HEK293 (cell line): Measurements from ENCODE around the gene PHF21A.

ENCODE experiments used
- CTCF ChIA-PET: fragments of 350-600 bp; formaldehyde crosslinking; extraction: SDS; loops from one replicate; lab custom pipeline; 2021; ENCODE audit warnings: antibody characterized with exemption; lab: Yijun Ruan, JAX
- POLR2A ChIA-PET: fragments of 300-600 bp; formaldehyde crosslinking; extraction: SDS; loops from one replicate; lab custom pipeline; 2020; ENCODE audit warnings: antibody characterized with exemption, inconsistent platforms; lab: Yijun Ruan, JAX
- H3K27ac ChIP-seq: fragments of 200-500 bp; sonication (Bioruptor generic); 2 replicates; pipeline ENCODE4 v1.5.1; 2014; ENCODE audit warnings: low read depth, low read length, control low read depth, inconsistent platforms; ENCODE audit errors: extremely low read depth
- H3K36me3 ChIP-seq, 2 experiments: fragments of 200-500 bp in 1 of 2; sonication (Bioruptor generic) in 1 of 2; 1 replicate in 1 of 2; 2 replicates in 1 of 2; pipeline ENCODE4 v1.5.1; 2014 to 2017; ENCODE audit warnings: inconsistent platforms in 2 of 2, low read length in 2 of 2; ENCODE audit not compliant: control insufficient read depth in 2 of 2, insufficient read depth in 1 of 2
- H3K4me1 ChIP-seq: fragments of 200-500 bp; sonication (Bioruptor generic); 2 replicates; pipeline ENCODE4 v1.5.1; 2014; ENCODE audit warnings: mild to moderate bottlenecking, low read length, inconsistent platforms; ENCODE audit not compliant: control insufficient read depth, insufficient read depth
- H3K4me3 ChIP-seq: 2 replicates; pipeline ENCODE4 v1.5.1; 2011; ENCODE audit warnings: low read depth, mild to moderate bottlenecking, control low read depth, low read length, moderate library complexity
- H3K9me3 ChIP-seq: fragments of 200-500 bp; sonication (Bioruptor generic); 2 replicates; pipeline ENCODE4 v1.5.1; 2014; ENCODE audit warnings: low read depth, low read length, inconsistent platforms; ENCODE audit not compliant: control insufficient read depth, insufficient read depth
- FEZF1 ChIP-seq: fragments of 450-650 bp; formaldehyde crosslinking; IDR thresholded peaks from 2 replicates; pipeline ENCODE4 v1.5.1; 2016; ENCODE audit warnings: missing biosample characterization, missing genetic modification characterization
- MEIS1 ChIP-seq: sonication (generic); formaldehyde crosslinking; IDR thresholded peaks from 2 replicates; pipeline ENCODE4 v1.8.1; 2022; ENCODE audit warnings: missing genetic modification reagents, mild to moderate bottlenecking, borderline replicate concordance
- SALL2 ChIP-seq: fragments of 450-650 bp; formaldehyde crosslinking; IDR thresholded peaks from 2 replicates; pipeline ENCODE4 v1.5.0; 2017; ENCODE audit warnings: missing biosample characterization, mild to moderate bottlenecking, missing genetic modification characterization, borderline replicate concordance
- SP3 ChIP-seq: fragments of 450-650 bp; formaldehyde crosslinking; IDR thresholded peaks from 2 replicates; pipeline ENCODE4 v1.5.1; 2016; ENCODE audit warnings: missing biosample characterization, missing genetic modification characterization
- ZNF121 ChIP-seq: fragments of 450-650 bp; formaldehyde crosslinking; IDR thresholded peaks from 2 replicates; pipeline ENCODE4 v1.5.1; 2016; ENCODE audit warnings: missing biosample characterization, missing genetic modification characterization
- ZNF350 ChIP-seq: fragments of 450-650 bp; formaldehyde crosslinking; IDR thresholded peaks from 2 replicates; pipeline ENCODE4 v1.5.0; 2017; ENCODE audit warnings: missing biosample characterization, mild to moderate bottlenecking, missing genetic modification characterization
- ZNF391 ChIP-seq: fragments of 450-650 bp; formaldehyde crosslinking; IDR thresholded peaks from 2 replicates; pipeline ENCODE4 v1.5.1; 2016; ENCODE audit warnings: low read depth, missing biosample characterization, missing genetic modification characterization, borderline replicate concordance
- ZNF423 ChIP-seq: fragments of 450-650 bp; formaldehyde crosslinking; IDR thresholded peaks from 2 replicates; pipeline ENCODE4 v1.5.1; 2016; ENCODE audit warnings: missing biosample characterization, missing genetic modification characterization
- ZNF585B ChIP-seq: fragments of 450-650 bp; formaldehyde crosslinking; IDR thresholded peaks from 2 replicates; pipeline ENCODE4 v1.5.1; 2016; ENCODE audit warnings: missing biosample characterization, missing genetic modification characterization
- ZNF624 ChIP-seq: fragments of 450-650 bp; formaldehyde crosslinking; IDR thresholded peaks from 2 replicates; pipeline ENCODE4 v1.5.1; 2017; ENCODE audit warnings: missing biosample characterization, missing genetic modification characterization
- ZNF768 ChIP-seq: fragments of 450-650 bp; formaldehyde crosslinking; IDR thresholded peaks from 2 replicates; pipeline ENCODE4 v1.5.1; 2018; ENCODE audit warnings: missing biosample characterization, mild to moderate bottlenecking, missing genetic modification characterization
- ZNF776 ChIP-seq: fragments of 450-650 bp; formaldehyde crosslinking; IDR thresholded peaks from 2 replicates; pipeline ENCODE4 v1.5.0; 2017; ENCODE audit warnings: missing biosample characterization, missing genetic modification characterization, borderline replicate concordance
- ZNF837 ChIP-seq: fragments of 450-650 bp; formaldehyde crosslinking; IDR thresholded peaks from 2 replicates; pipeline ENCODE4 v1.5.1; 2016; ENCODE audit warnings: missing biosample characterization, missing genetic modification characterization
- TF ChIP-seq, protein P1 (sequence below): fragments of 450-650 bp; formaldehyde crosslinking; conservative IDR thresholded peaks from 2 replicates; pipeline ENCODE4 v1.5.1; 2016; ENCODE audit warnings: low read depth, missing biosample characterization, missing genetic modification characterization
- TF ChIP-seq, protein P2 (sequence below): fragments of 450-650 bp; formaldehyde crosslinking; IDR thresholded peaks from 2 replicates; pipeline ENCODE4 v1.5.1; 2016; ENCODE audit warnings: missing biosample characterization, missing genetic modification characterization
- TF ChIP-seq, protein P3 (sequence below): fragments of 450-650 bp; formaldehyde crosslinking; optimal IDR thresholded peaks from 2 replicates; pipeline ENCODE3; 2016; ENCODE audit warnings: missing biosample characterization, mild to moderate bottlenecking, missing genetic modification characterization
- TF ChIP-seq, protein P4 (sequence below): fragments of 450-650 bp; formaldehyde crosslinking; IDR thresholded peaks from 2 replicates; pipeline ENCODE4 v1.5.1; 2016; ENCODE audit warnings: missing biosample characterization, missing genetic modification characterization
- TF ChIP-seq, protein P5 (sequence below): fragments of 450-650 bp; formaldehyde crosslinking; IDR thresholded peaks from 2 replicates; pipeline ENCODE4 v1.5.1; 2016; ENCODE audit warnings: missing biosample characterization, missing genetic modification characterization

Gene PHF21A

DNA sequence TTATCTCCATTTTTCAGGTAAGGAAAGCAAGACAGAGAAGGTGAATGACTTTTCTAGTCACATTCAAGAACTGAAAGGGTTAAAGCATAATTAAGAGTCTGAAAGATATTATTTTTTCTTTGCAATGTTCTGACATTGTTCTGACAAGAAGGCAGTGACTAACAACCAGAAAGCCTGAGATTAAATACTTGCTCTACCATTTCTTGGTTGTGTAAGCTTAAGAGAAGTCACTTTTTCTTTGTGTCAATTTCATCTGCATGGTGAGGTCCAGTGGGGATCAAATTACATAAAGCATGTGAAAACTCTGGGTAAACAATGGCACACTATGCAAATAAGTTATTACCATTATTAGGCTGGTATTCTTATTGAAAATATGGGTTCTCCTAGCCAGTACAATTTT, 73.7 kb downstream of the PHF21A start:
- ChIA-PET POLR2A (no interaction called here), CTCF (no interaction called here)
- H3K9me3 ChIP-seq: no peaks in the 10 kb centered on the region
- no peak overlapping the region for H3K27ac ChIP-seq
- H3K4me3 ChIP-seq: no peak overlapping the region
- no peak for TF ChIP-seq SP3 (tag by site-specific recombination)
- TF ChIP-seq ZNF423 (tag by site-specific recombination): no peak
- no peak for TF ChIP-seq ZNF391
- TF ChIP-seq ZNF837 (tag by site-specific recombination): no peak
- TF ChIP-seq, protein P1, sequence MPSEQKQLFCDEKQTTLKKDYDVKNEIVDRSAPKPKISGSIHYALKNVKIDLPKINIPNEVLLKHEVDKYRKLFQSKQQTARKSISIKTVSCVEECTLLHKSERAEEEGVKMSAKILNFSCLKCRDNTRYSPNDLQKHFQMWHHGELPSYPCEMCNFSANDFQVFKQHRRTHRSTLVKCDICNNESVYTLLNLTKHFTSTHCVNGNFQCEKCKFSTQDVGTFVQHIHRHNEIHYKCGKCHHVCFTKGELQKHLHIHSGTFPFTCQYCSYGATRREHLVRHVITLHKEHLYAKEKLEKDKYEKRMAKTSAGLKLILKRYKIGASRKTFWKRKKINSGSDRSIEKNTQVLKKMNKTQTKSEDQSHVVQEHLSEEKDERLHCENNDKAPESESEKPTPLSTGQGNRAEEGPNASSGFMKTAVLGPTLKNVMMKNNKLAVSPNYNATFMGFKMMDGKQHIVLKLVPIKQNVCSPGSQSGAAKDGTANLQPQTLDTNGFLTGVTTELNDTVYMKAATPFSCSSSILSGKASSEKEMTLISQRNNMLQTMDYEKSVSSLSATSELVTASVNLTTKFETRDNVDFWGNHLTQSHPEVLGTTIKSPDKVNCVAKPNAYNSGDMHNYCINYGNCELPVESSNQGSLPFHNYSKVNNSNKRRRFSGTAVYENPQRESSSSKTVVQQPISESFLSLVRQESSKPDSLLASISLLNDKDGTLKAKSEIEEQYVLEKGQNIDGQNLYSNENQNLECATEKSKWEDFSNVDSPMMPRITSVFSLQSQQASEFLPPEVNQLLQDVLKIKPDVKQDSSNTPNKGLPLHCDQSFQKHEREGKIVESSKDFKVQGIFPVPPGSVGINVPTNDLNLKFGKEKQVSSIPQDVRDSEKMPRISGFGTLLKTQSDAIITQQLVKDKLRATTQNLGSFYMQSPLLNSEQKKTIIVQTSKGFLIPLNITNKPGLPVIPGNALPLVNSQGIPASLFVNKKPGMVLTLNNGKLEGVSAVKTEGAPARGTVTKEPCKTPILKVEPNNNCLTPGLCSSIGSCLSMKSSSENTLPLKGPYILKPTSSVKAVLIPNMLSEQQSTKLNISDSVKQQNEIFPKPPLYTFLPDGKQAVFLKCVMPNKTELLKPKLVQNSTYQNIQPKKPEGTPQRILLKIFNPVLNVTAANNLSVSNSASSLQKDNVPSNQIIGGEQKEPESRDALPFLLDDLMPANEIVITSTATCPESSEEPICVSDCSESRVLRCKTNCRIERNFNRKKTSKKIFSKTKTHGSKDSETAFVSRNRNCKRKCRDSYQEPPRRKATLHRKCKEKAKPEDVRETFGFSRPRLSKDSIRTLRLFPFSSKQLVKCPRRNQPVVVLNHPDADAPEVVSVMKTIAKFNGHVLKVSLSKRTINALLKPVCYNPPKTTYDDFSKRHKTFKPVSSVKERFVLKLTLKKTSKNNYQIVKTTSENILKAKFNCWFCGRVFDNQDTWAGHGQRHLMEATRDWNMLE (tag by site-specific recombination): no peak
- no peak for TF ChIP-seq ZNF768 (tag by site-specific recombination)
- no peak for TF ChIP-seq ZNF121 (tag by site-specific recombination)
- TF ChIP-seq ZNF776 (tag by site-specific recombination): no peak
- no peak for TF ChIP-seq MEIS1 (CRISPR knock-in tag)
- H3K4me1 ChIP-seq: peaks cover 5% of the 10 kb centered on the region
- peaks cover 0 to 5% of the 10 kb centered on the region in 2 experiments; a peak in 1 of 3 replicates for H3K36me3 ChIP-seq

DNA sequence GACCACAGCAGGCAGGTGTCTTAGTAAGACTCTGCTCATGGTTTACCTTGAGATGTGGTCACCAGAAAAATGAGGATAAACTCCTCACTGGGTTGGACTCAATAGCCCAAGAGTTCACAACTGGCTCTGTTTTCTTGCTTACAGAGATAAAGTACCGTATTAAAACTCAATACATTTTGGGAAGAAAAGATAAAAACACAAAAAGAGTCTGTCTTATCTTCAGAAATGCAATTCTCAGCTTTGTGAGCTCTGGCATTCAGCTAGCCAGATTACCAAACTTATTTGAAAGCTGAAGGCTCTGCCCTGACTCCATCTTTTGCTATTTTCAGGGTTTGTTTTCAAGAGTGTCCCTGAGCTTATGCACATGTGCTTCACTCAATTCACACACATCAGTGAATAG, 75.4 kb downstream of the PHF21A start:
- POLR2A ChIA-PET: no interaction called here
- H3K4me1 ChIP-seq: peaks cover 3% of the 10 kb centered on the region; the same call in 1 of the 2 replicates
- CTCF ChIA-PET: interaction anchor here (0.5 to 1.5 kb wide), 2 partner anchors 80 to 394 kb away, joined by 3 to 5 read pairs; no protein-coding TSS in a partner anchor
- no peak for TF ChIP-seq FEZF1 (tag by site-specific recombination)
- TF ChIP-seq, protein P2, sequence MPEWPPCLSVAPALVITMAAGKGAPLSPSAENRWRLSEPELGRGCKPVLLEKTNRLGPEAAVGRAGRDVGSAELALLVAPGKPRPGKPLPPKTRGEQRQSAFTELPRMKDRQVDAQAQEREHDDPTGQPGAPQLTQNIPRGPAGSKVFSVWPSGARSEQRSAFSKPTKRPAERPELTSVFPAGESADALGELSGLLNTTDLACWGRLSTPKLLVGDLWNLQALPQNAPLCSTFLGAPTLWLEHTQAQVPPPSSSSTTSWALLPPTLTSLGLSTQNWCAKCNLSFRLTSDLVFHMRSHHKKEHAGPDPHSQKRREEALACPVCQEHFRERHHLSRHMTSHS (tag by site-specific recombination): no peak
- TF ChIP-seq, protein P3, sequence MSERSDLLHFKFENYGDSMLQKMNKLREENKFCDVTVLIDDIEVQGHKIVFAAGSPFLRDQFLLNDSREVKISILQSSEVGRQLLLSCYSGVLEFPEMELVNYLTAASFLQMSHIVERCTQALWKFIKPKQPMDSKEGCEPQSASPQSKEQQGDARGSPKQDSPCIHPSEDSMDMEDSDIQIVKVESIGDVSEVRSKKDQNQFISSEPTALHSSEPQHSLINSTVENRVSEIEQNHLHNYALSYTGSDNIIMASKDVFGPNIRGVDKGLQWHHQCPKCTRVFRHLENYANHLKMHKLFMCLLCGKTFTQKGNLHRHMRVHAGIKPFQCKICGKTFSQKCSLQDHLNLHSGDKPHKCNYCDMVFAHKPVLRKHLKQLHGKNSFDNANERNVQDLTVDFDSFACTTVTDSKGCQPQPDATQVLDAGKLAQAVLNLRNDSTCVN (tag by site-specific recombination): no peak
- no peak for TF ChIP-seq ZNF585B (tag by site-specific recombination)
- TF ChIP-seq, protein P4, sequence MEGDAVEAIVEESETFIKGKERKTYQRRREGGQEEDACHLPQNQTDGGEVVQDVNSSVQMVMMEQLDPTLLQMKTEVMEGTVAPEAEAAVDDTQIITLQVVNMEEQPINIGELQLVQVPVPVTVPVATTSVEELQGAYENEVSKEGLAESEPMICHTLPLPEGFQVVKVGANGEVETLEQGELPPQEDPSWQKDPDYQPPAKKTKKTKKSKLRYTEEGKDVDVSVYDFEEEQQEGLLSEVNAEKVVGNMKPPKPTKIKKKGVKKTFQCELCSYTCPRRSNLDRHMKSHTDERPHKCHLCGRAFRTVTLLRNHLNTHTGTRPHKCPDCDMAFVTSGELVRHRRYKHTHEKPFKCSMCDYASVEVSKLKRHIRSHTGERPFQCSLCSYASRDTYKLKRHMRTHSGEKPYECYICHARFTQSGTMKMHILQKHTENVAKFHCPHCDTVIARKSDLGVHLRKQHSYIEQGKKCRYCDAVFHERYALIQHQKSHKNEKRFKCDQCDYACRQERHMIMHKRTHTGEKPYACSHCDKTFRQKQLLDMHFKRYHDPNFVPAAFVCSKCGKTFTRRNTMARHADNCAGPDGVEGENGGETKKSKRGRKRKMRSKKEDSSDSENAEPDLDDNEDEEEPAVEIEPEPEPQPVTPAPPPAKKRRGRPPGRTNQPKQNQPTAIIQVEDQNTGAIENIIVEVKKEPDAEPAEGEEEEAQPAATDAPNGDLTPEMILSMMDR (tag by site-specific recombination): no peak
- no peak for TF ChIP-seq ZNF624
- TF ChIP-seq ZNF350 (tag by site-specific recombination): no peak
- TF ChIP-seq SALL2 (tag by site-specific recombination): no peak
- TF ChIP-seq, protein P5, sequence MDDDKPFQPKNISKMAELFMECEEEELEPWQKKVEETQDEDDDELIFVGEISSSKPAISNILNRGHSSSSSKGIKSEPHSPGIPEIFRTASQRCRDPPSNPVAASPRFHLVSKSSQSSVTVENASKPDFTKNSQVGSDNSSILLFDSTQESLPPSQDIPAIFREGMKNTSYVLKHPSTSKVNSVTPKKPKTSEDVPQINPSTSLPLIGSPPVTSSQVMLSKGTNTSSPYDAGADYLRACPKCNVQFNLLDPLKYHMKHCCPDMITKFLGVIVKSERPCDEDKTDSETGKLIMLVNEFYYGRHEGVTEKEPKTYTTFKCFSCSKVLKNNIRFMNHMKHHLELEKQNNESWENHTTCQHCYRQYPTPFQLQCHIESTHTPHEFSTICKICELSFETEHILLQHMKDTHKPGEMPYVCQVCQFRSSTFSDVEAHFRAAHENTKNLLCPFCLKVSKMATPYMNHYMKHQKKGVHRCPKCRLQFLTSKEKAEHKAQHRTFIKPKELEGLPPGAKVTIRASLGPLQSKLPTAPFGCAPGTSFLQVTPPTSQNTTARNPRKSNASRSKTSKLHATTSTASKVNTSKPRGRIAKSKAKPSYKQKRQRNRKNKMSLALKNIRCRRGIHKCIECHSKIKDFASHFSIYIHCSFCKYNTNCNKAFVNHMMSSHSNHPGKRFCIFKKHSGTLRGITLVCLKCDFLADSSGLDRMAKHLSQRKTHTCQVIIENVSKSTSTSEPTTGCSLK (tag by site-specific recombination): no peak

More for the DNA sequence above, 75.4 kb downstream of the PHF21A start:
- Histone ChIP-seq H3K27ac (no peak overlapping the region), H3K36me3 (peaks cover 0 to 5% of the 10 kb centered on the region in 2 experiments; a peak in 1 of 3 replicates), H3K9me3 (no peaks in the 10 kb centered on the region), H3K4me3 (no peak overlapping the region)
